ENCODE results near the gene SUGCT.
"Not testable (repeated sequence)": the region's sequence is repeated elsewhere in the genome, so short reads cannot be mapped to it uniquely, and the experiment has no call there.

SUGCT gene

GRCh38 chr7:40147371-40148246, 12.8 kb downstream of the SUGCT start:
- TF ChIP-seq CTCF (IDR thresholded peaks at IDR 0.05) = no peak
- Histone ChIP-seq H3K27ac (no peak overlapping the region), H3K4me3 (no peak overlapping the region)
- DNase-seq (ENCODE audit: low spot score) = no peak

- H3K4me3 ChIP-seq; DNase-seq (ENCODE audit: low spot score); H3K27ac ChIP-seq: not testable (repeated sequence)
Observed at GRCh38 chr7:40148247-40148580, 13.4 kb downstream of the SUGCT start.

DNA sequence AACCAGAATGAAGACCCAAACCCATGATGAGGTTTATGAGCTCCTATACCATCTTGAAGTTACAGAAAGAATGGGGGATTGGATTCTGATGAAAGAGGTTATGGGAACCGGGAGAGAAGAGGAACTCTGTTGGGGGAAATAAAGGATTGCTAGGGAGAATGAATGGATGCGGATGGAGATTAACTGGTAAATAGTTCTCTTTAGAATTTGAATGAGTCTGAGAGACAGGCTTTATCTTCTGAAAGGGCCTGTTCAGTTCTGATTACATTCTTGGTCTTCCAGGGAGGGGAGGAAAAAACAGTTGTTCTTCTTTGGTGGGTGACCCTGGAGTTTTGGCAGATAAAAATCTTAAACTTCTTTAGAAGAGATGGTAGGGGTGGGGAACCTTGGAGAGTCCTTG, 13.9 kb downstream of the SUGCT start:
- Histone ChIP-seq H3K27ac (no peak overlapping the region), H3K4me3 (no peak overlapping the region)
- no peak for DNase-seq (ENCODE audit: low spot score)
- no peak for TF ChIP-seq CTCF (IDR thresholded peaks at IDR 0.05)

- DNase-seq (ENCODE audit: low spot score) = no peak
- no peak for TF ChIP-seq CTCF (IDR thresholded peaks at IDR 0.05)
- Histone ChIP-seq H3K27ac (no peak overlapping the region), H3K4me3 (no peak overlapping the region)
Observed at GRCh38 chr7:40151504-40151903, 16.7 kb downstream of the SUGCT start.

GRCh38 chr7:40156988-40157387, 22.2 kb downstream of the SUGCT start:
- H3K27ac ChIP-seq = no peak overlapping the region
- DNase-seq (ENCODE audit: low spot score) = no peak
- no peak overlapping the region for H3K4me3 ChIP-seq
- TF ChIP-seq CTCF (IDR thresholded peaks at IDR 0.05) = no peak

- Histone ChIP-seq H3K27ac (no peak overlapping the region), H3K4me3 (no peak overlapping the region)
- no peak for DNase-seq (ENCODE audit: low spot score)
- TF ChIP-seq CTCF (IDR thresholded peaks at IDR 0.05) = no peak
Observed at GRCh38 chr7:40162516-40162915, 27.7 kb downstream of the SUGCT start.

GRCh38 chr7:40165216-40165615, 30.4 kb downstream of the SUGCT start:
- H3K4me3 ChIP-seq = no peak overlapping the region
- H3K27ac ChIP-seq = no peak overlapping the region
- DNase-seq (ENCODE audit: low spot score) = no peak
- TF ChIP-seq CTCF (IDR thresholded peaks at IDR 0.05) = no peak

All from coronary artery (tissue), 2 donors.